ENCODE results near the gene CDCA8.

DNA sequence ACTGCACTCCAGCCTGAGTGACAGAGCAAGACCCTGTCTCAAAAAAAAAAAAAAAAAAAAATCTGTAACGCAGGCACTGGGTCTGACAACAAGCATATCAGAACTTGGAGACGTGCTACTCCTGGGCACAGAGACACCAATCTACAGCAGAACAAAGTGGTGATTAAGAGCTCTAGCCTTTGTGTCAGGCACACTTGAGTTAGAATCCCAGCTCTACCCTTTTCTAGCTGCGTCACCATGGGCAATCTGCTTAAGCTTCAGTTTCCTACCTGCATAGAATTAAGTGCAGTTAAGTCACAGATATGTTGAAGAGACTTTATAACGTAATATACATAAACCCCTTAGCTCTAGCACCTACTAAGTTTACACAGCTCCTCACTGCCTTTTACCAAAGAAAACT is 3.4 kb upstream of the CDCA8 start:
- TF ChIP-seq, protein P1, sequence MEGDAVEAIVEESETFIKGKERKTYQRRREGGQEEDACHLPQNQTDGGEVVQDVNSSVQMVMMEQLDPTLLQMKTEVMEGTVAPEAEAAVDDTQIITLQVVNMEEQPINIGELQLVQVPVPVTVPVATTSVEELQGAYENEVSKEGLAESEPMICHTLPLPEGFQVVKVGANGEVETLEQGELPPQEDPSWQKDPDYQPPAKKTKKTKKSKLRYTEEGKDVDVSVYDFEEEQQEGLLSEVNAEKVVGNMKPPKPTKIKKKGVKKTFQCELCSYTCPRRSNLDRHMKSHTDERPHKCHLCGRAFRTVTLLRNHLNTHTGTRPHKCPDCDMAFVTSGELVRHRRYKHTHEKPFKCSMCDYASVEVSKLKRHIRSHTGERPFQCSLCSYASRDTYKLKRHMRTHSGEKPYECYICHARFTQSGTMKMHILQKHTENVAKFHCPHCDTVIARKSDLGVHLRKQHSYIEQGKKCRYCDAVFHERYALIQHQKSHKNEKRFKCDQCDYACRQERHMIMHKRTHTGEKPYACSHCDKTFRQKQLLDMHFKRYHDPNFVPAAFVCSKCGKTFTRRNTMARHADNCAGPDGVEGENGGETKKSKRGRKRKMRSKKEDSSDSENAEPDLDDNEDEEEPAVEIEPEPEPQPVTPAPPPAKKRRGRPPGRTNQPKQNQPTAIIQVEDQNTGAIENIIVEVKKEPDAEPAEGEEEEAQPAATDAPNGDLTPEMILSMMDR (IDR thresholded peaks at IDR 0.05): no peak
- no peak for TF ChIP-seq POLR2A (IDR thresholded peaks at IDR 0.05)

All from suprapubic skin (tissue), 3 donors.